ENCODE results near the gene ROR2. TPM values are rescaled to one million over a fixed set of nuclear protein-coding genes. Genes with fewer than 3 reads are reported as not detected.

The ROR2 gene
- total RNA-seq, 4 donors from 2014 or later, result 1.8 to 4.2 (median 2.7) TPM

- 32 to 37% methylated on average over 10 of the region's 10 CpGs for WGBS, 2 donors
- no peak for DNase-seq (ENCODE audit: low spot score in 2 of 2)
- TF ChIP-seq EP300 (IDR thresholded peaks at IDR 0.05), result no peak
- no peak for TF ChIP-seq CTCF (IDR thresholded peaks at IDR 0.05)
- no peak for TF ChIP-seq POLR2A (IDR thresholded peaks at IDR 0.05)
- Histone ChIP-seq H3K27me3 (peaks cover 0 to 45% of the 10 kb centered on the region in 2 donors), H3K27ac (no peak overlapping the region), H3K4me1 (peaks cover 0 to 23% (median 5%) of the 10 kb centered on the region in 4 donors), H3K9me3 (no peaks in the 10 kb centered on the region), H3K4me3 (no peak overlapping the region), H3K36me3 (no peaks in the 10 kb centered on the region)
Observed at GRCh38 chr9:91945277-91946085, 4.5 kb downstream of the ROR2 start.

DNA sequence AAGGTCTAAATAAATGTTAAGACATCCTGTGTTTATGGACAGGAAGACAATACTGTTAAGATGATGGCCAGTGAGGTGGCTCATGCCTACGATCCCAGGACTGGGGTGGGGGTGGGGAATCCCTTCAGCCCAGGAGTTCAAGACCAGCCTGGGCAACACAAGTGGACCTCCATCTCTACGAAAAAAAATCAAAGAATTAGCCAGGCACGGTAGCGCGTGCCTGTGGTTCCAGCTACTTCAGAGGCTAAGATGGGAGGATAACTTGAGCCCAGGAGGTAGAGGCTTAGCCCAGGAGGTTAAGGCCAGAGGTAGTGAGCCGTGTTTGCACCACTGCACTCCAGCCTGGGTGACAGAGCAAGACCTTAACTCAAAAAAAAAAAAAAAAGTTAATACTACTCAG lies 5.3 kb downstream of the ROR2 start:
- H3K9me3 ChIP-seq, result no peaks in the 10 kb centered on the region
- H3K4me3 ChIP-seq, result no peak overlapping the region
- H3K36me3 ChIP-seq, result no peaks in the 10 kb centered on the region
- 75 to 82% methylated on average over 6 of the region's 6 CpGs for WGBS, 2 donors
- TF ChIP-seq CTCF (IDR thresholded peaks at IDR 0.05) (no peak), POLR2A (IDR thresholded peaks at IDR 0.05) (no peak), EP300 (IDR thresholded peaks at IDR 0.05) (no peak)
- no peak for DNase-seq (ENCODE audit: low spot score in 2 of 2)
- peaks cover 0 to 16% (median 3%) of the 10 kb centered on the region in 4 donors for H3K4me1 ChIP-seq
- peaks cover 0 to 40% of the 10 kb centered on the region in 2 donors for H3K27me3 ChIP-seq
- no peak overlapping the region for H3K27ac ChIP-seq

DNA sequence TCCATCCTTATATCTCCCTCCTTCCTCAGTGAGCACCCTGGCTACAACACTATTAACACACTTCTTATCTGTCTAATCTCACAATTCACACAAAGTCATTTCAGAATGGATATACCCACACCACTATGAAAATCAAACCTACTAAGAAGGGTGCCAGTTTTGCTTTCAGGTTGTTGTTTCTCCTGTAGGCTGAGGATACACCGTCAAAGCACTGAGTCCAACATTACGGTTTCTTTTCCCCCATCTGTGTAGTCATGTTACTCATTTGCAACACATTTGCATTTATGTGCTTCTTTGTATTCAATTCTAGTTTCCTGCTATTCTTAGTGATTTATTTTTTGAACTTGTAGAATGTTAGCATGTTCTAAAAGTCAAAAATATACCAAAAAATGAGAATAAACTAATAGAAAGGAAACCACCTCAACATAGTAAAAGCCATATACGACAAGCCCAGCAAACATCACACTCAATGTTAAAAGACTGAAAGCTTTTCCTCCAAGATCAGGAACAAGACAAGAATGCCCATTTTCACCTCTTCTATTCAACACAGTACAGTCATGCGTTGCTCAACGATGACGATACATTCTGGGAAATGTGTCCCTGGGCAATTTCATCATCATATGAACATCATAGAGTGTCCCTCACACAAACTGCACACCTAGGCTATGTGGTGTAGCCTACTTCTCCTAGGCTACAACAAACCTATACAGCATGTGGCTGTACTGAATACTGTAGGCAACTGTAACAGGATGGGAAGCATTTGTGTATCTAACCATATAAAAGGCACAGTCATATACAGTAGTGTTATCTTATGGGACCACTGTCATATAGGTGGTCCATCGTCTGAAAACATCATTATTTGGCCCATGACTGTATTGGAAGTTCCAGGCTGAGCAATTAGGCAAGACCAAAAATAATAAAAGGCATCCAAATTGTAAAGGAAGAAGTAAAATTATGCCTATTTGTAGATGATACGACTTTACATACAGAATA lies 6.3 kb downstream of the ROR2 start:
- Histone ChIP-seq H3K4me1 (peaks cover 0 to 6% (median 0%) of the 10 kb centered on the region in 4 donors), H3K27me3 (peaks cover 0 to 30% of the 10 kb centered on the region in 2 donors), H3K36me3 (no peaks in the 10 kb centered on the region), H3K9me3 (no peaks in the 10 kb centered on the region), H3K27ac (no peak overlapping the region), H3K4me3 (no peak overlapping the region)
- no peak for TF ChIP-seq EP300 (IDR thresholded peaks at IDR 0.05)
- no peak for TF ChIP-seq POLR2A (IDR thresholded peaks at IDR 0.05)
- TF ChIP-seq CTCF (IDR thresholded peaks at IDR 0.05), result no peak
- DNase-seq (ENCODE audit: low spot score in 2 of 2), result no peak
- 87 to 90% methylated on average over 8 of the region's 8 CpGs for WGBS, 2 donors

DNA sequence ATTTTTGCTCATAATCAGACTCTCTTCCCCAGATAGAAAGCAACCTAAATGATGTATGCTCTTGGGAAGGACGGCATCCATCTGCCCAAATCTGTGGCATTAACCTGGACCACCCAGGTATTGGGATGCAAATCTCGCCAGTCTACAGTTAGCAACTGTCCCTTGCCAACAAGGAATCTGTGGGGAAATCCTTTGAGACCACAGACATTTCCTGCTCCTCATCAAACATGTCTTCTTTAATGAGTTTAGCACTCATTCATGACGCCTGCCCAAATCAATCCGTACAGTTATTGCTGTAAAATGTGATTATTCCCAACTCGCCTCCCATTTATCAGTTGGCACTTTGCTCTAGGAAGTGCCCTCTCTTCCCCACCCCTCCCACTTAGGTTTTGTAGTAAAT lies 7.8 kb downstream of the ROR2 start:
- H3K4me3 ChIP-seq, result no peak overlapping the region
- 88 to 89% methylated on average over 5 of the region's 5 CpGs for WGBS, 2 donors
- H3K4me1 ChIP-seq, result no peaks in the 10 kb centered on the region
- H3K27me3 ChIP-seq, result peaks cover 0 to 19% of the 10 kb centered on the region in 2 donors
- no peaks in the 10 kb centered on the region for H3K9me3 ChIP-seq
- no peak for TF ChIP-seq POLR2A (IDR thresholded peaks at IDR 0.05)
- no peak for TF ChIP-seq CTCF (IDR thresholded peaks at IDR 0.05)
- TF ChIP-seq EP300 (IDR thresholded peaks at IDR 0.05), result no peak
- H3K36me3 ChIP-seq, result no peaks in the 10 kb centered on the region
- no peak for DNase-seq (ENCODE audit: low spot score in 2 of 2)
- H3K27ac ChIP-seq, result no peak overlapping the region
